ENCODE results near the gene ZBTB6. TPM values are rescaled to one million over a fixed set of nuclear protein-coding genes. Genes with fewer than 3 reads are reported as not detected.

ZBTB6 gene
- total and polyA plus RNA-seq, 7 donors, result 3.0 to 14.5 (median 7.1) TPM

GRCh38 chr9:122860319-122861142, 52.6 kb downstream of the ZBTB6 start:
- intact Hi-C loops (cut with DNase I), result no loop called here
- no peaks in the 10 kb centered on the region for H3K4me1 ChIP-seq
- DNase-seq, result no peak
- WGBS, 2 donors, result 93% methylated on average over 8 of the region's 8 CpGs
- no peak overlapping the region for H3K4me3 ChIP-seq
- no peak for TF ChIP-seq POLR2AphosphoS5 (IDR thresholded peaks at IDR 0.05)
- H3K9me3 ChIP-seq, result no peaks in the 10 kb centered on the region
- H3K36me3 ChIP-seq, result peaks cover 5 to 67% (median 40%) of the 10 kb centered on the region in 4 donors
- H3K27me3 ChIP-seq, result no peaks in the 10 kb centered on the region
- H3K27ac ChIP-seq, result no peak overlapping the region

Small RNA genes within 50 kb of the gene (small RNA-seq; reads per million reads assigned to genes)
- gene RNY1P15 (0 reads per million in 3 donors), gene SNORD90 (1,892 to 3,386 (median 2,488) reads per million in 3 donors)

Other genes starting within 250 kb of the ZBTB6 start
- not detected for gene OR1L3, start 238.2 kb downstream of the ZBTB6 start, total RNA-seq
- gene OR1L3, start 238.2 kb downstream of the ZBTB6 start, polyA plus RNA-seq, result not detected
- not detected for gene OR1L4, start 189.3 kb downstream of the ZBTB6 start, total RNA-seq
- gene OR1L4, start 189.3 kb downstream of the ZBTB6 start, polyA plus RNA-seq, result not detected
- gene OR1L6, start 171.0 kb downstream of the ZBTB6 start, total RNA-seq, result not detected
- gene OR1L6, start 171.0 kb downstream of the ZBTB6 start, polyA plus RNA-seq, result not detected
- not detected for gene OR5C1, start 124.4 kb downstream of the ZBTB6 start, total RNA-seq
- not detected for gene OR5C1, start 124.4 kb downstream of the ZBTB6 start, polyA plus RNA-seq
- not detected for gene OR1K1, start 113.2 kb downstream of the ZBTB6 start, total RNA-seq
- not detected for gene OR1K1, start 113.2 kb downstream of the ZBTB6 start, polyA plus RNA-seq
- 10 to 100 TPM; 16.7 to 26.0 (median 21.4) TPM for gene PDCL, start 84.7 kb downstream of the ZBTB6 start, total RNA-seq
- gene PDCL, start 84.7 kb downstream of the ZBTB6 start, polyA plus RNA-seq, result 10 to 100 TPM in 2 of 3 donors, 1 to 10 TPM in 1; 9.3 to 13.8 (median 11.8) TPM
- gene RC3H2, start 8.0 kb downstream of the ZBTB6 start, total RNA-seq, result 10 to 100 TPM; 43.8 to 49.5 (median 46.8) TPM
- 10 to 100 TPM; 11.4 to 13.1 (median 12.0) TPM for gene RC3H2, start 8.0 kb downstream of the ZBTB6 start, polyA plus RNA-seq
- 10 to 100 TPM in 3 of 4 donors, 1 to 10 TPM in 1; 9.2 to 13.3 (median 11.4) TPM for gene ZBTB26, start 18.2 kb upstream of the ZBTB6 start, total RNA-seq
- 1 to 10 TPM; 1.4 to 3.6 (median 3.2) TPM for gene ZBTB26, start 18.2 kb upstream of the ZBTB6 start, polyA plus RNA-seq
- 100 to 1,000 TPM in 2 of 4 donors, 10 to 100 TPM in 2; 90.6 to 110 (median 98.9) TPM for gene RABGAP1, start 27.7 kb upstream of the ZBTB6 start, total RNA-seq
- gene RABGAP1, start 27.7 kb upstream of the ZBTB6 start, polyA plus RNA-seq, result 10 to 100 TPM; 12.5 to 17.3 (median 15.0) TPM
- 1 to 10 TPM in 3 of 4 donors, not detected in 1; 1.4 to 6.1 (median 1.5) TPM for gene GPR21, start 120.3 kb upstream of the ZBTB6 start, total RNA-seq
- under 1 TPM in 1 of 3 donors, not detected in 2; 0.34 TPM for gene GPR21, start 120.3 kb upstream of the ZBTB6 start, polyA plus RNA-seq

All from sigmoid colon (tissue), 7 donors.